Caco-2 (cell line): ENCODE data around the gene ADAMTS5. TPM values are rescaled to one million over a fixed set of nuclear protein-coding genes. Genes with fewer than 3 reads are reported as not detected.
A peak's percentile ranks its signal among the peaks of the same experiment; 100 is the strongest.

Source experiments
- BruUV-seq: library from RNA; stranded (reverse); fragments of 400-500 nt; replicated peaks from 2 replicates; lab custom pipeline; 2021; lab: Mats Ljungman, UMichigan
- CTCF ChIA-PET: fragments of 300-600 bp; sonication (Branson Sonifier 250); formaldehyde crosslinking; loops from one replicate; lab custom pipeline; 2022; ENCODE audit warnings: antibody characterized with exemption; lab: Charles Lee
- POLR2A ChIA-PET: fragments of 300-600 bp; sonication (Branson Sonifier 250); formaldehyde crosslinking; loops from one replicate; lab custom pipeline; 2022; ENCODE audit warnings: antibody characterized with exemption; lab: Charles Lee
- DNase-seq, 2 experiments: peaks; one replicate each; pipeline versions ENCODE4 v3.0.0 to v3.0.0-alpha.2; 2020 to 2022
- H3K27me3 ChIP-seq: replicated peaks from 2 replicates; pipeline ENCODE4 v1.6.0; 2011; ENCODE audit warnings: low read length; ENCODE audit not compliant: control insufficient read depth, insufficient read depth
- H3K36me3 ChIP-seq: 2 replicates; pipeline ENCODE4 v1.5.1; 2011; ENCODE audit warnings: low read length; ENCODE audit not compliant: control insufficient read depth, insufficient read depth
- H3K4me1 ChIP-seq: fragments of 250-450 bp; sonication (Bioruptor Pico); 2 replicates; pipeline ENCODE4 v1.5.1; 2020; ENCODE audit warnings: mild to moderate bottlenecking
- H3K4me3 ChIP-seq: 2 replicates; pipeline ENCODE4 v1.5.1; 2011; ENCODE audit warnings: low read depth, mild to moderate bottlenecking, control low read depth, low read length
- H3K9me3 ChIP-seq: fragments of 250-450 bp; sonication (Bioruptor Pico); 2 replicates; pipeline ENCODE4 v1.5.1; 2020; ENCODE audit warnings: mild to moderate bottlenecking, moderate library complexity
- H3K27ac Mint-ChIP-seq: one replicate; pipeline ENCODE4 v1.8.0; 2022; ENCODE audit warnings: mixed read lengths; ENCODE audit not compliant: unreplicated experiment
- H3K27me3 Mint-ChIP-seq: one replicate; pipeline ENCODE4 v1.8.0; 2022; ENCODE audit warnings: mixed read lengths; ENCODE audit not compliant: insufficient read depth, unreplicated experiment
- H3K36me3 Mint-ChIP-seq: one replicate; pipeline ENCODE4 v1.8.0; 2022; ENCODE audit warnings: mild to moderate bottlenecking, mixed read lengths; ENCODE audit not compliant: insufficient read depth, unreplicated experiment
- H3K4me1 Mint-ChIP-seq: one replicate; pipeline ENCODE4 v1.8.0; 2022; ENCODE audit warnings: low read depth, mixed read lengths; ENCODE audit not compliant: unreplicated experiment
- H3K4me3 Mint-ChIP-seq: one replicate; pipeline ENCODE4 v1.8.0; 2022; ENCODE audit warnings: mild to moderate bottlenecking, moderate library complexity, mixed read lengths; ENCODE audit not compliant: unreplicated experiment
- H3K9me3 Mint-ChIP-seq: one replicate; pipeline ENCODE4 v1.8.0; 2022; ENCODE audit warnings: mixed read lengths; ENCODE audit not compliant: unreplicated experiment
- CTCF ChIP-seq, 2 experiments: fragments of 200-600 bp in 1 of 2; IDR thresholded peaks; 1 replicate in 1 of 2; 2 replicates in 1 of 2; pipeline versions ENCODE4 v1.5.1 to v1.8.0; 2011 to 2022; ENCODE audit warnings: antibody characterized with exemption in 1 of 2, control low read depth in 1 of 2, inconsistent platforms in 1 of 2, low read depth in 1 of 2, low read length in 1 of 2, mild to moderate bottlenecking in 1 of 2, moderate library complexity in 1 of 2; ENCODE audit not compliant: insufficient read depth in 1 of 2, severe bottlenecking in 1 of 2, unreplicated experiment in 1 of 2
- intact Hi-C: fragments of 100-400 bp; cut with micrococcal nuclease; formaldehyde crosslinking; loops from one replicate; pipeline ENCODE4 v1.10.0; 2022; ENCODE audit not compliant: unreplicated experiment
- total RNA-seq: library from RNA; stranded (reverse); gene quantifications from 2 replicates; pipeline ENCODE4 v1.2.3, GENCODE V29; 2022

The ADAMTS5 gene
- total RNA-seq, 1 experiment from 2014 or later, result not detected

- intact Hi-C loops, result no loop called here
- H3K36me3 Mint-ChIP-seq, result no peaks in the 10 kb centered on the region
- H3K9me3 ChIP-seq, result no peaks in the 10 kb centered on the region
- no peak for TF ChIP-seq CTCF (IDR thresholded peaks at IDR 0.05; ENCODE audit: insufficient read depth in 1 of 2, low read depth in 1 of 2, low read length in 1 of 2, severe bottlenecking in 1 of 2, unreplicated experiment in 1 of 2)
- BruUV-seq, result no TSS peak
- no peak overlapping the region for H3K4me3 ChIP-seq
- no peaks in the 10 kb centered on the region for H3K36me3 ChIP-seq
- no peak overlapping the region for H3K4me3 Mint-ChIP-seq
- no peak for DNase-seq
- peaks cover 31% of the 10 kb centered on the region for H3K9me3 Mint-ChIP-seq
- H3K4me1 ChIP-seq, result peaks cover 20% of the 10 kb centered on the region
- no peaks in the 10 kb centered on the region for H3K27me3 ChIP-seq
- H3K4me1 Mint-ChIP-seq, result peaks cover 11% of the 10 kb centered on the region
- H3K27me3 Mint-ChIP-seq, result no peaks in the 10 kb centered on the region
- no peak overlapping the region for H3K27ac Mint-ChIP-seq
- ChIA-PET POLR2A (no interaction called here), CTCF (no interaction called here)
These were observed 78.6 kb downstream of the ADAMTS5 start for GRCh38 chr21:26888256-26888655.

- Mint-ChIP-seq H3K9me3 (peaks cover 31% of the 10 kb centered on the region), H3K36me3 (no peaks in the 10 kb centered on the region), H3K27me3 (no peaks in the 10 kb centered on the region), H3K4me1 (peaks cover 11% of the 10 kb centered on the region), H3K27ac (no peak overlapping the region), H3K4me3 (no peak overlapping the region)
- Histone ChIP-seq H3K36me3 (no peaks in the 10 kb centered on the region), H3K4me3 (no peak overlapping the region), H3K27me3 (no peaks in the 10 kb centered on the region), H3K9me3 (no peaks in the 10 kb centered on the region), H3K4me1 (peaks cover 21% of the 10 kb centered on the region)
- CTCF ChIA-PET, result no interaction called here
- intact Hi-C loops, result no loop called here
- DNase-seq, result no peak
- no peak for TF ChIP-seq CTCF (IDR thresholded peaks at IDR 0.05; ENCODE audit: insufficient read depth in 1 of 2, low read depth in 1 of 2, low read length in 1 of 2, severe bottlenecking in 1 of 2, unreplicated experiment in 1 of 2)
- POLR2A ChIA-PET, result no interaction called here
- BruUV-seq, result no TSS peak
These were observed 79.6 kb downstream of the ADAMTS5 start for GRCh38 chr21:26887251-26887650.

DNA sequence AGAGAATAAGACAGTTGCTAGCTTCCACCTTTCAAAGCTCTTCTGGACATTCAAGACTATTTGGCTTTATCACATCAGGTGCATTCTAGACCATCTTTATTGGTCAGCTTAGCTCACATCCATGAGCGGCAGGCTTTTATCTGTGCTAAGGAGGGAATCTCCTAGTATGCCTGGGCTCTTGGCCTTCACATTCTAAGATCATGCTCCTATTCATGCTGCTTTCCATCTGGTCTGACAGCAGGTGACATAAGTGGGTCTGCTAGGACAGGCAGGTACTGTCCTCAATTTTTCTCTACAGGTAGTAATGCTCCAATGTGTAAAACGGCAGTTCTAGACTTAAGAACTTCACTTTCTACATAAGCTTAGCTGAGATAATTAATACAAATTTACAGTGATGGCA is 82.5 kb downstream of the ADAMTS5 start:
- Mint-ChIP-seq H3K9me3 (peaks cover 39% of the 10 kb centered on the region), H3K36me3 (no peaks in the 10 kb centered on the region), H3K4me3 (no peak overlapping the region), H3K27me3 (no peaks in the 10 kb centered on the region), H3K27ac (peak overlapping the region; percentile 58), H3K4me1 (peaks cover 11% of the 10 kb centered on the region)
- BruUV-seq, result no TSS peak
- Histone ChIP-seq H3K36me3 (no peaks in the 10 kb centered on the region), H3K4me1 (peaks cover 21% of the 10 kb centered on the region), H3K4me3 (no peak overlapping the region), H3K9me3 (no peaks in the 10 kb centered on the region), H3K27me3 (no peaks in the 10 kb centered on the region)
- TF ChIP-seq CTCF (IDR thresholded peaks at IDR 0.05; ENCODE audit: insufficient read depth in 1 of 2, low read depth in 1 of 2, low read length in 1 of 2, severe bottlenecking in 1 of 2, unreplicated experiment in 1 of 2), result no peak
- POLR2A ChIA-PET, result no interaction called here
- DNase-seq, result no peak
- intact Hi-C loops, result loop anchor here (1.0 to 2.0 kb wide), 2 partner anchors 26 to 34 kb away; no protein-coding TSS in a partner anchor
- CTCF ChIA-PET, result no interaction called here
